HepG2 (cell line): ENCODE data around the gene GLIS2. TPM values are rescaled to one million over a fixed set of nuclear protein-coding genes. Genes with fewer than 3 reads are reported as not detected.

Experiments
- CHD2 ChIP-seq: IDR thresholded peaks from 2 replicates; pipeline ENCODE4 v1.6.1; 2011; ENCODE audit warnings: low read depth, low read length, improper control_type of control experiment
- KDM5B ChIP-seq: sonication (generic); formaldehyde crosslinking; IDR thresholded peaks from 2 replicates; pipeline ENCODE4 v1.4.0; 2020; ENCODE audit warnings: missing genetic modification reagents, mild to moderate bottlenecking, borderline replicate concordance
- KDM6A ChIP-seq: IDR thresholded peaks from 2 replicates; pipeline ENCODE4 v1.6.1; 2016; ENCODE audit warnings: low read depth
- MEF2D ChIP-seq: sonication (generic); formaldehyde crosslinking; IDR thresholded peaks from 2 replicates; pipeline ENCODE4 v1.5.1; 2020; ENCODE audit warnings: mild to moderate bottlenecking, missing genetic modification reagents
- PITX1 ChIP-seq: sonication (generic); formaldehyde crosslinking; IDR thresholded peaks from 2 replicates; pipeline ENCODE4 v1.5.1; 2020; ENCODE audit warnings: mild to moderate bottlenecking, missing genetic modification reagents
- SNAPC2 ChIP-seq: sonication (generic); formaldehyde crosslinking; IDR thresholded peaks from 2 replicates; pipeline ENCODE4 v1.8.1; 2022; ENCODE audit warnings: mild to moderate bottlenecking, missing genetic modification reagents
- TOE1 ChIP-seq: sonication (generic); formaldehyde crosslinking; IDR thresholded peaks from 2 replicates; pipeline ENCODE4 v1.4.0; 2020; ENCODE audit warnings: mild to moderate bottlenecking, missing genetic modification reagents
- ZBTB8A ChIP-seq: sonication (generic); formaldehyde crosslinking; IDR thresholded peaks from 2 replicates; pipeline ENCODE4 v1.4.0; 2020; ENCODE audit warnings: mild to moderate bottlenecking, low read depth, missing genetic modification reagents, borderline replicate concordance
- ZFP1 ChIP-seq: IDR thresholded peaks from 2 replicates; pipeline ENCODE4 v1.6.1; 2016
- ZNF20 ChIP-seq: sonication (generic); formaldehyde crosslinking; IDR thresholded peaks from 2 replicates; pipeline ENCODE4 v1.4.0; 2020; ENCODE audit warnings: mild to moderate bottlenecking, moderate library complexity, missing genetic modification reagents
- ZNF510 ChIP-seq: sonication (generic); formaldehyde crosslinking; IDR thresholded peaks from 2 replicates; pipeline ENCODE4 v1.4.0; 2020; ENCODE audit warnings: low read depth, mild to moderate bottlenecking, missing genetic modification reagents
- ZNF7 ChIP-seq: IDR thresholded peaks from 2 replicates; pipeline ENCODE4 v1.6.1; 2016; ENCODE audit warnings: missing biosample characterization, missing genetic modification reagents
- ZSCAN22 ChIP-seq: sonication (generic); formaldehyde crosslinking; IDR thresholded peaks from 2 replicates; pipeline ENCODE4 v1.4.0; 2020; ENCODE audit warnings: mild to moderate bottlenecking, missing genetic modification reagents
- polyA plus RNA-seq, 8 experiments: library from polyadenylated mRNA; depleted of rRNA in 3 of 8; stranded (reverse) in 7 of 8; unstranded in 1 of 8; fragments of >200 nt; fragmentation: Illumina TruSeq in 4 of 8; extraction: Trizol in 4 of 8; gene quantifications; 2 replicates each; pipeline versions ENCODE4 v1.2.1 to v1.2.3, GENCODE V29; 2011 to 2016; ENCODE audit warnings: low read depth in 4 of 8, missing spikeins in 1 of 8, mixed read lengths in 1 of 8; ENCODE audit not compliant: insufficient read depth in 1 of 8
- total RNA-seq, 5 experiments: library from RNA; depleted of rRNA; stranded (reverse); fragments of >200 nt; fragmentation: Illumina TruSeq; extraction: Trizol; gene quantifications; 2 replicates each; pipeline ENCODE4 v1.2.3, GENCODE V29; 2016; ENCODE audit warnings: low read depth in 1 of 5
- TF ChIP-seq, protein P1 (sequence below): sonication (generic); formaldehyde crosslinking; IDR thresholded peaks from 2 replicates; pipeline ENCODE4 v1.5.1; 2020; ENCODE audit warnings: mild to moderate bottlenecking, missing genetic modification reagents
- TF ChIP-seq, protein P2 (sequence below): sonication (generic); formaldehyde crosslinking; IDR thresholded peaks from 2 replicates; pipeline ENCODE4 v1.5.1; 2020; ENCODE audit warnings: missing genetic modification reagents, mild to moderate bottlenecking, borderline replicate concordance
- TF ChIP-seq, protein P3 (sequence below): sonication (generic); formaldehyde crosslinking; IDR thresholded peaks from 2 replicates; pipeline ENCODE4 v1.8.0; 2022; ENCODE audit warnings: missing genetic modification reagents, mild to moderate bottlenecking, inconsistent platforms, borderline replicate concordance
- TF ChIP-seq, protein P4 (sequence below): sonication (generic); formaldehyde crosslinking; IDR thresholded peaks from 2 replicates; pipeline ENCODE4 v1.4.0; 2020; ENCODE audit warnings: mild to moderate bottlenecking, missing genetic modification reagents
- TF ChIP-seq, protein P5 (sequence below): sonication (generic); formaldehyde crosslinking; IDR thresholded peaks from 2 replicates; pipeline ENCODE4 v1.5.0; 2020; ENCODE audit warnings: mild to moderate bottlenecking, missing genetic modification reagents, borderline replicate concordance

Gene GLIS2
- total and polyA plus RNA-seq, 2 of the 13 experiments (the other 11 are each of a cell fraction or from before 2014, with no cell fraction given): 0.28 to 0.29 TPM

DNA sequence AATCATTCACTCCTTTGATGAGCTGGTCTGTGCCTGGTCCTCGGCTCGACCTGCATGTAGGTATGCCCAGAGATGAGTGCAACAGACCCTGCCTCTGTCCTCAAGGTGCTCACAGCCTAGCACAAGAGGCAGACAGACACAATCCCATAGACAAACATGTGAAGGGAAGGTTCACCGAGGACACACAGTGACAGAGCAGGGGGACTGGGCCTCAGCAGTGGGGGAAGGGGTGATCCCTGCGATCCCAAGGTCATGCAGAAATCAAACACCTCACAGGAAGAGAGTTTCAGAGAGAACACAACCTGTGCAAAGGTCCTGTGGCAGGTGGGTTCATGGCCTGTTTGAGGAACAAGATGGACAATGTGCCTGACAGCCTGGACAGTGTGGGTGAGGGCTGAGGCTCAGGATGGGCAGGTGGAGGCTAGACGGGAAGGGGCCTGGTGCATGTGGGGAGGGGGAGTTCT lies 51.6 kb downstream of the GLIS2 start (continued):
- TF ChIP-seq, protein P1, sequence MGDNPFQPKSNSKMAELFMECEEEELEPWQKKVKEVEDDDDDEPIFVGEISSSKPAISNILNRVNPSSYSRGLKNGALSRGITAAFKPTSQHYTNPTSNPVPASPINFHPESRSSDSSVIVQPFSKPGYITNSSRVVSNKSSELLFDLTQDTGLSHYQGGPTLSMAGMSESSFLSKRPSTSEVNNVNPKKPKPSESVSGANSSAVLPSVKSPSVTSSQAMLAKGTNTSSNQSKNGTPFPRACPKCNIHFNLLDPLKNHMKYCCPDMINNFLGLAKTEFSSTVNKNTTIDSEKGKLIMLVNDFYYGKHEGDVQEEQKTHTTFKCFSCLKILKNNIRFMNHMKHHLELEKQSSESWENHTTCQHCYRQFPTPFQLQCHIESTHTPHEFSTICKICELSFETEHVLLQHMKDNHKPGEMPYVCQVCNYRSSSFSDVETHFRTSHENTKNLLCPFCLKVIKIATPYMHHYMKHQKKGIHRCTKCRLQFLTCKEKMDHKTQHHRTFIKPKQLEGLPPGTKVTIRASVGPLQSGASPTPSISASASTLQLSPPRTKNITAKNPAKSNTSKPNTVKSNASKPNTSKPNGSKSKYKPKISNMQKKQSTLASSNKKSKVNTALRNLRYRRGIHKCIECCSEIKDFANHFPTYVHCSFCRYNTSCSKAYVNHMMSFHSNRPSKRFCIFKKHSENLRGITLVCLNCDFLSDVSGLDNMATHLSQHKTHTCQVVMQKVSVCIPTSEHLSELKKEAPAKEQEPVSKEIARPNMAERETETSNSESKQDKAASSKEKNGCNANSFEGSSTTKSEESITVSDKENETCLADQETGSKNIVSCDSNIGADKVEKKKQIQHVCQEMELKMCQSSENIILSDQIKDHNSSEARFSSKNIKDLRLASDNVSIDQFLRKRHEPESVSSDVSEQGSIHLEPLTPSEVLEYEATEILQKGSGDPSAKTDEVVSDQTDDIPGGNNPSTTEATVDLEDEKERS (CRISPR knock-in tag): peak; percentile 94
- TF ChIP-seq ZNF7 (CRISPR knock-in tag): peak; percentile 99
- TF ChIP-seq, protein P2, sequence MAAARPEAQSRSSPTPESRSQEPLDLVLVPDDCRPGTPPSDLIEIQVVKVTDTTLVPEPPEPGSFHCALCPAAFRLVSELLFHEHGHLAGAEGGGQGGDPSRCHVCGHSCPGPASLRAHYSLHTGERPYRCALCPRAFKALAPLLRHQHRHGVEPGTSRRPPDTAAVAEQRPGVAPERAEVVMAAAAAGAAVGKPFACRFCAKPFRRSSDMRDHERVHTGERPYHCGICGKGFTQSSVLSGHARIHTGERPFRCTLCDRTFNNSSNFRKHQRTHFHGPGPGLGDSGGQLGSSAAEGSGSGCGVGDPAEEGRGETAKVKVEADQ (CRISPR knock-in tag): no peak
- TF ChIP-seq MEF2D (CRISPR knock-in tag): no peak
- TF ChIP-seq CHD2: peak; percentile 29; the same call in 1 of the 2 replicates
- TF ChIP-seq, protein P3, sequence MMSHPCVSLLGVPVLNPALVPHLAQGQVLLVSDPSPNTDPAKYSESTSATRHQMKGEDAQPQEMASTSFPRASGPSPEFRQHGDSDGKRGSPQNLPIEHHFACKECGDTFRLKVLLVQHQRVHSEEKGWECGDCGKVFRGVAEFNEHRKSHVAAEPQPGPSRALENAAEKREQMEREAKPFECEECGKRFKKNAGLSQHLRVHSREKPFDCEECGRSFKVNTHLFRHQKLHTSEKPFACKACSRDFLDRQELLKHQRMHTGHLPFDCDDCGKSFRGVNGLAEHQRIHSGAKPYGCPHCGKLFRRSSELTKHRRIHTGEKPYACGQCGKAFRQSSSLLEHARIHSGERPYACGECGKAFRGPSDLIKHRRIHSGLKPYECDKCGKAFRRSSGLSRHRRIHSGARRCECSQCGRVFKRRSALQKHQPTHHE: no peak
- no peak for TF ChIP-seq ZBTB8A (CRISPR knock-in tag)
- TF ChIP-seq ZSCAN22 (CRISPR knock-in tag): no peak
- TF ChIP-seq KDM6A (CRISPR knock-in tag): peak; percentile 58
- no peak for TF ChIP-seq ZNF20
- TF ChIP-seq KDM5B (CRISPR knock-in tag): peak; percentile 37; the same call in 1 of the 2 replicates
- TF ChIP-seq SNAPC2 (CRISPR knock-in tag): peak; percentile 67; the same call in 1 of the 2 replicates
- TF ChIP-seq TOE1 (CRISPR knock-in tag): no peak
- no peak for TF ChIP-seq ZFP1 (CRISPR knock-in tag)
- TF ChIP-seq PITX1 (CRISPR knock-in tag): peak; percentile 49; the same call in 1 of the 2 replicates
- TF ChIP-seq, protein P4, sequence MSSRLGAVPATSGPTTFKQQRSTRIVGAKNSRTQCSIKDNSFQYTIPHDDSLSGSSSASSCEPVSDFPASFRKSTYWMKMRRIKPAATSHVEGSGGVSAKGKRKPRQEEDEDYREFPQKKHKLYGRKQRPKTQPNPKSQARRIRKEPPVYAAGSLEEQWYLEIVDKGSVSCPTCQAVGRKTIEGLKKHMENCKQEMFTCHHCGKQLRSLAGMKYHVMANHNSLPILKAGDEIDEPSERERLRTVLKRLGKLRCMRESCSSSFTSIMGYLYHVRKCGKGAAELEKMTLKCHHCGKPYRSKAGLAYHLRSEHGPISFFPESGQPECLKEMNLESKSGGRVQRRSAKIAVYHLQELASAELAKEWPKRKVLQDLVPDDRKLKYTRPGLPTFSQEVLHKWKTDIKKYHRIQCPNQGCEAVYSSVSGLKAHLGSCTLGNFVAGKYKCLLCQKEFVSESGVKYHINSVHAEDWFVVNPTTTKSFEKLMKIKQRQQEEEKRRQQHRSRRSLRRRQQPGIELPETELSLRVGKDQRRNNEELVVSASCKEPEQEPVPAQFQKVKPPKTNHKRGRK (CRISPR knock-in tag): no peak
- no peak for TF ChIP-seq ZNF510
- TF ChIP-seq, protein P5, sequence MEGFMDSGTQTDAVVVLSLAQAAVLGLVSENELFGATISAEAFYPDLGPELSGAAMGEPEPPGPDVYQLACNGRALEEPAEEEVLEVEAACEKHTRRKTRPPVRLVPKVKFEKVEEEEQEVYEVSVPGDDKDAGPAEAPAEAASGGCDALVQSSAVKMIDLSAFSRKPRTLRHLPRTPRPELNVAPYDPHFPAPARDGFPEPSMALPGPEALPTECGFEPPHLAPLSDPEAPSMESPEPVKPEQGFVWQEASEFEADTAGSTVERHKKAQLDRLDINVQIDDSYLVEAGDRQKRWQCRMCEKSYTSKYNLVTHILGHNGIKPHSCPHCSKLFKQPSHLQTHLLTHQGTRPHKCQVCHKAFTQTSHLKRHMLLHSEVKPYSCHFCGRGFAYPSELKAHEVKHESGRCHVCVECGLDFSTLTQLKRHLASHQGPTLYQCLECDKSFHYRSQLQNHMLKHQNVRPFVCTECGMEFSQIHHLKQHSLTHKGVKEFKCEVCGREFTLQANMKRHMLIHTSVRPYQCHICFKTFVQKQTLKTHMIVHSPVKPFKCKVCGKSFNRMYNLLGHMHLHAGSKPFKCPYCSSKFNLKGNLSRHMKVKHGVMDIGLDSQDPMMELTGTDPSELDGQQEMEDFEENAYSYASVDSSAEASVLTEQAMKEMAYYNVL: peak; percentile 66; the same call in 1 of the 2 replicates
